ENCODE measurements around the gene TEX47. TPM values are rescaled to one million over a fixed set of nuclear protein-coding genes. Genes with fewer than 3 reads are reported as not detected.

Gene TEX47
- total RNA-seq, 1 experiment from 2014 or later: not detected

DNA sequence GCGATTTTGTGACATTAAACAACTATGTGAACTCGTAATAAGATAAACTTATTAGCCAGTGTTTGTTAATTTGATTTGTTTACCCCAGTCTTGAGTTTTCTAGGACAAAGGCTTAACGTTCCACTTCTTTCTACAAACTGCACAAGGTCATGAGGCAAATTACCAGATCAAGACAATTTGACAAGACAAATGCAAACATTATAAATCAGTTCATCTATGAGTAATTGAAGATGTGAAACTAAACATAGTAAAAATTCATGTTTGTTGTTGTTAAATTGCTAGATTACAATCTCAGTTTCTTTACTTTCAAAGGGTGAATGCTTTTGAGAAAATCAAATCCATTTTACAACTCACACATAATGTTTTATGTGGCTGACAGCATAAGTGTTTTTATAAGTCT lies 49.4 kb downstream of the TEX47 start:
- no peak for DNase-seq (ENCODE audit: low read depth, low spot score)
- no TSS peak for BruUV-seq (replicated peaks)
- in situ Hi-C loops (cut with HindIII; ENCODE audit: low pct_unique_long_range_greater_than_20kb, low sequenced_read_pairs) (no loop called here), intact Hi-C loops (cut with micrococcal nuclease; ENCODE audit: unreplicated experiment) (no loop called here)
- no peaks in the 10 kb centered on the region for H3K36me3 ChIP-seq (ENCODE audit: control insufficient read depth, insufficient read depth, low read length)
- H3K27ac ChIP-seq (ENCODE audit: low read length): no peak overlapping the region
- no peaks in the 10 kb centered on the region for H3K4me1 ChIP-seq (ENCODE audit: control insufficient read depth, insufficient read depth, low read length)
- no peaks in the 10 kb centered on the region for H3K27me3 ChIP-seq (ENCODE audit: control insufficient read depth, insufficient read depth, low read length)
- POLR2A ChIA-PET: no interaction called here
- no peak for TF ChIP-seq SIN3A (IDR thresholded peaks at IDR 0.05; ENCODE audit: borderline replicate concordance, insufficient read depth, low read depth, low read length)
- no peak for TF ChIP-seq POLR2AphosphoS5 (IDR thresholded peaks at IDR 0.05; ENCODE audit: low read depth, low read length)
- no peak for TF ChIP-seq TCF7L2 (IDR thresholded peaks at IDR 0.05; ENCODE audit: low read depth, low read length)
- TF ChIP-seq CTCF (IDR thresholded peaks at IDR 0.05): no peak
- TF ChIP-seq, protein P1, sequence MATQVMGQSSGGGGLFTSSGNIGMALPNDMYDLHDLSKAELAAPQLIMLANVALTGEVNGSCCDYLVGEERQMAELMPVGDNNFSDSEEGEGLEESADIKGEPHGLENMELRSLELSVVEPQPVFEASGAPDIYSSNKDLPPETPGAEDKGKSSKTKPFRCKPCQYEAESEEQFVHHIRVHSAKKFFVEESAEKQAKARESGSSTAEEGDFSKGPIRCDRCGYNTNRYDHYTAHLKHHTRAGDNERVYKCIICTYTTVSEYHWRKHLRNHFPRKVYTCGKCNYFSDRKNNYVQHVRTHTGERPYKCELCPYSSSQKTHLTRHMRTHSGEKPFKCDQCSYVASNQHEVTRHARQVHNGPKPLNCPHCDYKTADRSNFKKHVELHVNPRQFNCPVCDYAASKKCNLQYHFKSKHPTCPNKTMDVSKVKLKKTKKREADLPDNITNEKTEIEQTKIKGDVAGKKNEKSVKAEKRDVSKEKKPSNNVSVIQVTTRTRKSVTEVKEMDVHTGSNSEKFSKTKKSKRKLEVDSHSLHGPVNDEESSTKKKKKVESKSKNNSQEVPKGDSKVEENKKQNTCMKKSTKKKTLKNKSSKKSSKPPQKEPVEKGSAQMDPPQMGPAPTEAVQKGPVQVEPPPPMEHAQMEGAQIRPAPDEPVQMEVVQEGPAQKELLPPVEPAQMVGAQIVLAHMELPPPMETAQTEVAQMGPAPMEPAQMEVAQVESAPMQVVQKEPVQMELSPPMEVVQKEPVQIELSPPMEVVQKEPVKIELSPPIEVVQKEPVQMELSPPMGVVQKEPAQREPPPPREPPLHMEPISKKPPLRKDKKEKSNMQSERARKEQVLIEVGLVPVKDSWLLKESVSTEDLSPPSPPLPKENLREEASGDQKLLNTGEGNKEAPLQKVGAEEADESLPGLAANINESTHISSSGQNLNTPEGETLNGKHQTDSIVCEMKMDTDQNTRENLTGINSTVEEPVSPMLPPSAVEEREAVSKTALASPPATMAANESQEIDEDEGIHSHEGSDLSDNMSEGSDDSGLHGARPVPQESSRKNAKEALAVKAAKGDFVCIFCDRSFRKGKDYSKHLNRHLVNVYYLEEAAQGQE (IDR thresholded peaks at IDR 0.05; ENCODE audit: insufficient read depth in 1 of 2, low read depth in 2 of 2, low read length in 1 of 2): no peak
- no peak for ATAC-seq
- CTCF ChIA-PET: no interaction called here
- H3K4me3 ChIP-seq (ENCODE audit: low read depth in 2 of 2, low read length in 2 of 2): no peak overlapping the region
- H3K9me3 ChIP-seq (ENCODE audit: control insufficient read depth, insufficient read depth, low read depth, low read length): no peaks in the 10 kb centered on the region

Other genes with a start within 250 kb of the TEX47 start
- gene ZNF804B, start 36.0 kb downstream of the TEX47 start, total RNA-seq (2021; ENCODE audit: unreplicated experiment): not detected